ENCODE measurements around the gene PCSK6.

The PCSK6 gene

GRCh38 chr15:101411581-101411980, 77.9 kb downstream of the PCSK6 start:
- H3K27ac ChIP-seq = no peak overlapping the region
- no peak for TF ChIP-seq CTCF (IDR thresholded peaks at IDR 0.05)
- DNase-seq (ENCODE audit: low spot score) = no peak
- H3K4me3 ChIP-seq = no peak overlapping the region

- no peak overlapping the region for H3K4me3 ChIP-seq
- H3K27ac ChIP-seq = no peak overlapping the region
- TF ChIP-seq CTCF (IDR thresholded peaks at IDR 0.05) = no peak
- peak; percentile 35 for DNase-seq (ENCODE audit: low spot score)
Observed at GRCh38 chr15:101411085-101411484, 78.4 kb downstream of the PCSK6 start.

DNA sequence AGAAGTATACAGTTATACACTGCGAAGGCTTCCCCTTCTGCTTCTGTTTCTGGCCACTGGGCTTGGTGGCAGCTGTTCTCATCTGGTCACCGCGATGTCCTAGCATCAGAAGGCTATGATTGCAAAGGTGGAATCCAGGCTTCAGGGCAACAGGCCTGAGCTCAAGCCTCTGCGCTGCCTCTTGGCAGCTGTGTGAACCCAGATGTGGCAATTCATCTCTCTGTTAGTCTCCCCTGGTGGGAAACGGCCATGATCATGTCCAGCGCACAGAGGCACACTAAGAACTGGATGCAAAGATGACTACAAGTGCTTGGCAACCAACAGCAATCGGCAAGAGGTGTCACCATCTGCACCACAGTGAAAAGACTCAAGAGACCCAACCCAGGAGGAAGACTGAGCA, 78.9 kb downstream of the PCSK6 start:
- no peak for TF ChIP-seq CTCF (IDR thresholded peaks at IDR 0.05)
- Histone ChIP-seq H3K4me3 (no peak overlapping the region), H3K27ac (no peak overlapping the region)
- DNase-seq (ENCODE audit: low spot score) = peak; percentile 53

DNA sequence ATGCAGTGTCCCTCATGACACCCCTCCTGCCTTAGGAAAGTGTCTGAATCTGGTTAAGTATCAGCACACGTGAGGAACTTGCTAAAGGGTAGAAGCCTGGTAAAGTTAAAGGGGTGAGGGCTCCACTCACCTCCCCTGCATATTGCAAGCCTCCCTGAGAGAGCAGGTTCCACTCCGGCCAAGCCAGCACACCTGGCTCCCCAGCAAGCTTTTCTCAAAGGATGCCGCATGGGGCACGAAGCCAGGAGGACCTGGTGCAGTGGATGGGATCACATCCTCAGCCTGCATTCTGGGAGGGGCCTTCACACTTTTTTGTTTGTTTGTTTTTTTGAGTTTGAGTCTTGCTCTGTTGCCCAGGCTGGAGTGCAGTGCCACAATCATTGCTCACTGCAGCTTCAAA, 79.9 kb downstream of the PCSK6 start:
- peak; percentile 43 for DNase-seq (ENCODE audit: low spot score)
- Histone ChIP-seq H3K4me3 (no peak overlapping the region), H3K27ac (no peak overlapping the region)
- TF ChIP-seq CTCF (IDR thresholded peaks at IDR 0.05) = no peak

- no peak for TF ChIP-seq CTCF (IDR thresholded peaks at IDR 0.05)
- H3K4me3 ChIP-seq = no peak overlapping the region
- DNase-seq (ENCODE audit: low spot score) = peak; percentile 40
- H3K27ac ChIP-seq = no peak overlapping the region
Observed at GRCh38 chr15:101407966-101408775, 81.3 kb downstream of the PCSK6 start.

GRCh38 chr15:101407439-101407838, 82.1 kb downstream of the PCSK6 start:
- H3K4me3 ChIP-seq = no peak overlapping the region
- no peak overlapping the region for H3K27ac ChIP-seq
- TF ChIP-seq CTCF (IDR thresholded peaks at IDR 0.05) = no peak
- DNase-seq (ENCODE audit: low spot score) = no peak

DNA sequence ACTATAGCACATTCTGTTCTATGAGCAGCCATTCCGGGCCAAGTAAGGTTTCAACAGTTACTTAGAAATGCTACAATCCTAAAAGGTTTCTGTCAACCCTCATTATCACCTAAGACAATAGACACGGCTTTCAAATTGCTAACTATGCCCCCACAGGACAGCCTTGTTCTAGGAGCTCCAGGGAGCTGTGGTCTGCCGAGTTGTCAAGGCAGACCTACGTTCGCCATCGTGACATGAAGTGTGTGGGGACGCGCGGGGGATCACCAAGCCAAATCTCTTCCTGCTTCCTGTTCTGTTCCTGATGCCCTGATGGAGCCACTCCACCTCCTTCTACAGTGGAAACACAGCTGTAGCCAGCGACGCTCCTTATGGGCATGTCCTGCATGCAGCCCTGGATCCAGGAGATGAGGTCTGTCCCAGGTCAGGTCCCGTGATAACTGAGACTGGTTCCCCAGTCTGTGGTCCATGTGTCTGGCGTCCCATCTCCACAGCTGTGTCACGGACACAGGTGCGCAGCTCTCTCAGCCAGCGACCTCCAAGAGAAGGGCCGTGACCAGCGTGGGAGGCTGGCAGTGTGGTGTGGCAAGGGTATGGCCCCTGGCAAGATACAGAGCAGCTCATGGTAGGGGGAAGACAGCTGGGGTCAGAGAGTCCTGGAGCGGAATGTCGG, 82.8 kb downstream of the PCSK6 start:
- no peak overlapping the region for H3K27ac ChIP-seq
- no peak for DNase-seq (ENCODE audit: low spot score)
- no peak overlapping the region for H3K4me3 ChIP-seq
- no peak for TF ChIP-seq CTCF (IDR thresholded peaks at IDR 0.05)

All from coronary artery (tissue), 2 donors.